ENCODE results near the gene RBBP8. TPM values are rescaled to one million over a fixed set of nuclear protein-coding genes. Genes with fewer than 3 reads are reported as not detected.
"Not testable (repeated sequence)": the region's sequence is repeated elsewhere in the genome, so short reads cannot be mapped to it uniquely, and the experiment has no call there.

Gene RBBP8
- total RNA-seq, 4 donors from 2014 or later = 14.2 to 33.5 (median 20.9) TPM

- no peak for ATAC-seq
- Histone ChIP-seq H3K9me3 (no peaks in the 10 kb centered on the region), H3K27me3 (no peaks in the 10 kb centered on the region), H3K36me3 (no peaks in the 10 kb centered on the region), H3K4me1 (no peaks in the 10 kb centered on the region), H3K4me3 (no peak overlapping the region), H3K27ac (no peak overlapping the region)
- 72 to 90% methylated on average over 2 of the region's 2 CpGs for WGBS, 2 donors (ENCODE audit: low coverage in 1 of 2)
- TF ChIP-seq CTCF (IDR thresholded peaks at IDR 0.05) = no peak
Measured at GRCh38 chr18:22943847-22944246, 10.7 kb downstream of the RBBP8 start.

GRCh38 chr18:22946217-22946616 lies 13.1 kb downstream of the RBBP8 start:
- no peaks in the 10 kb centered on the region for H3K4me1 ChIP-seq
- H3K9me3 ChIP-seq = no peaks in the 10 kb centered on the region
- 85 to 100% methylated on average over 2 of the region's 2 CpGs for WGBS, 2 donors (ENCODE audit: low coverage in 1 of 2)
- H3K27me3 ChIP-seq = no peaks in the 10 kb centered on the region
- peaks cover 0 to 16% of the 10 kb centered on the region in 2 donors for H3K36me3 ChIP-seq
- no peak for ATAC-seq
- H3K27ac ChIP-seq = no peak overlapping the region
- TF ChIP-seq POLR2AphosphoS5 (IDR thresholded peaks at IDR 0.05) = no peak
- TF ChIP-seq EP300 (IDR thresholded peaks at IDR 0.05) = no peak
- TF ChIP-seq POLR2A (IDR thresholded peaks at IDR 0.05) = no peak
- TF ChIP-seq CTCF (IDR thresholded peaks at IDR 0.05) = no peak
- H3K4me3 ChIP-seq = no peak overlapping the region

GRCh38 chr18:22946846-22947245 lies 13.7 kb downstream of the RBBP8 start:
- no peak overlapping the region for H3K27ac ChIP-seq
- H3K36me3 ChIP-seq = peaks cover 0 to 20% of the 10 kb centered on the region in 2 donors
- TF ChIP-seq POLR2AphosphoS5 (IDR thresholded peaks at IDR 0.05) = no peak
- no peak for TF ChIP-seq POLR2A (IDR thresholded peaks at IDR 0.05)
- no peak for TF ChIP-seq EP300 (IDR thresholded peaks at IDR 0.05)
- 41 to 75% methylated on average over 2 of the region's 2 CpGs for WGBS, 2 donors (ENCODE audit: low coverage in 1 of 2)
- H3K4me1 ChIP-seq = no peaks in the 10 kb centered on the region
- no peak overlapping the region for H3K4me3 ChIP-seq
- H3K9me3 ChIP-seq = no peaks in the 10 kb centered on the region
- no peaks in the 10 kb centered on the region for H3K27me3 ChIP-seq
- ATAC-seq = no peak

GRCh38 chr18:22951823-22952222 lies 18.7 kb downstream of the RBBP8 start:
- no peak overlapping the region for H3K4me3 ChIP-seq
- TF ChIP-seq POLR2AphosphoS5 (IDR thresholded peaks at IDR 0.05) (no peak), POLR2A (IDR thresholded peaks at IDR 0.05) (no peak), CTCF (IDR thresholded peaks at IDR 0.05) (no peak), EP300 (IDR thresholded peaks at IDR 0.05) (no peak)
- 94 to 100% methylated on average over 1 of the region's 1 CpG for whole genome bisulfite sequencing, 2 donors (ENCODE audit: low coverage in 1 of 2)
- no peaks in the 10 kb centered on the region for H3K9me3 ChIP-seq
- H3K36me3 ChIP-seq = peaks cover 0 to 49% of the 10 kb centered on the region in 2 donors
- no peak for ATAC-seq
- no peaks in the 10 kb centered on the region for H3K4me1 ChIP-seq
- no peak overlapping the region for H3K27ac ChIP-seq
- no peaks in the 10 kb centered on the region for H3K27me3 ChIP-seq

GRCh38 chr18:22952525-22952924 lies 19.4 kb downstream of the RBBP8 start:
- H3K4me3 ChIP-seq = no peak overlapping the region
- WGBS, 2 donors (ENCODE audit: low coverage in 1 of 2) = 92 to 97% methylated on average over 3 of the region's 3 CpGs
- H3K27ac ChIP-seq = no peak overlapping the region
- H3K4me1 ChIP-seq = no peaks in the 10 kb centered on the region
- no peak for ATAC-seq
- TF ChIP-seq EP300 (IDR thresholded peaks at IDR 0.05) (no peak), POLR2AphosphoS5 (IDR thresholded peaks at IDR 0.05) (no peak), POLR2A (IDR thresholded peaks at IDR 0.05) (no peak), CTCF (IDR thresholded peaks at IDR 0.05) (no peak)
- peaks cover 0 to 49% of the 10 kb centered on the region in 2 donors for H3K36me3 ChIP-seq
- H3K9me3 ChIP-seq = no peaks in the 10 kb centered on the region
- H3K27me3 ChIP-seq = no peaks in the 10 kb centered on the region

GRCh38 chr18:22953982-22954381 lies 20.9 kb downstream of the RBBP8 start:
- peaks cover 0 to 49% of the 10 kb centered on the region in 2 donors for H3K36me3 ChIP-seq
- 93 to 97% methylated on average over 3 to 4 of the region's 4 CpGs for WGBS, 2 donors (ENCODE audit: low coverage in 1 of 2)
- H3K27ac ChIP-seq, H3K9me3 ChIP-seq, ATAC-seq, H3K4me3 ChIP-seq, H3K27me3 ChIP-seq, H3K4me1 ChIP-seq: not testable (repeated sequence)

Data from gastroesophageal sphincter (tissue), 4 donors.